Retinal pigment epithelial cell (primary cell): ENCODE results near the gene AHRR.
A peak's percentile ranks its signal among the peaks of the same experiment; 100 is the strongest.

Experiments
- DNase-seq: peaks from one replicate; pipeline ENCODE4 v3.0.0-alpha.2; 2010; ENCODE audit warnings: low read depth
- H3K4me3 ChIP-seq: 2 replicates; pipeline ENCODE4 v1.5.1; 2011; ENCODE audit warnings: mild to moderate bottlenecking, low read length, control low read depth, moderate library complexity
- CTCF ChIP-seq: conservative IDR thresholded peaks from 2 replicates; pipeline ENCODE4 v1.5.1; 2011; ENCODE audit warnings: low read depth, low read length, control low read depth, inconsistent platforms

The AHRR gene

DNA sequence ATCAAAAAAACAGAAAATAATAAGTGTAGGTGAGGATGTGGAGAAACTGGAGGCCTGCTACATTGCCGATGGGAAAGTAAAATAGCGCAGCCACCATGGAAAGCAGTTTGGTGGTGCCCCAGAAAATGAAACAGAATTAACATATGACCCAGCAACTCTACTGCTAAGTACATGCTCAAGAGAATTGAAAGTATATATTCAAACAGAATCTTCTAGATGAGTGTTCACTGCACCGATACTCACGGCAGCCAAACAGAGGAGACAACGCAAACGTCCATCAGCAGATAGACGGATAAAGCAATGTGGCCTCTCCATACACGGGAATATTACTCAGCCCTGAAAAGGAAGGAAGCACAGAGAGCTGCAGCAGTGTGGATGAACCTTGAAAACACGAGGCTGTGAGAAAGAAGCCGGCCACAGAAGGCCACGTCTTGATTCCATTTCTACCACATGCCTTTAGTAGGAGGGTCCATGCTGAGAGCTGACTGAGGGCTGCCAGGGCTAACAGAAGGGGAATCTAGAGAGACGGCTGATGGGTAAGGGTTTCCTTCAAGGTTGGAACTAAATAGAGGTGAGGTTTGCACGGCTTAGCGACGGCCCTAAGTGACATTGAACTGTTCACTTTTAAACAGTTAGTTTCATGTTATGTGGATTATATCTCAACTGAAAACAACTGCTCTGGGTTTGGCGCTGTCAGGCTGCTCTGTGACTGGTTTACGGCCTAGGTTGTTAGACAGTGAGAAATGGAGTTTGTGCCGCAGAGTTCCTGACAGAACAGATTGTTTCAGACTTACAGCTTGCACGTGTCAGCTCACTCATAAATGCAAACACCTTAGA is 29.8 kb downstream of the AHRR start:
- TF ChIP-seq CTCF: no peak
- H3K4me3 ChIP-seq: no peak overlapping the region
- no peak for DNase-seq

DNA sequence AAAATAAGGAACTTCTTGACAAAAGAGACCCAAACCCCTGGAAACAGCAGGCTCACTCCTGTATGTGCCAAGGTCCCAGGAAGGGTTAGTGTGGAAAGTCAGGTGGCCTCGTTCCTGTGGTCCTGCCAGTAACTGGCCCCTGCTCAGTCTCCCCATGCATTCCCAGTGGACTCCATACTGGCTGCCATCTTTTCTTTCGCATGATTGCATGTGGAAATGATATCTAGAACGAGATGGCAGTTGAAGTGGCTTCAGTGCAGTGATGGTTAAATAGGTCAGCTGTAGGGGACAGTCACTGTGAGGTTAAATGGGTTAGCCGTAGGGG is 30.4 kb downstream of the AHRR start:
- no peak for DNase-seq
- TF ChIP-seq CTCF: no peak
- H3K4me3 ChIP-seq: no peak overlapping the region

DNA sequence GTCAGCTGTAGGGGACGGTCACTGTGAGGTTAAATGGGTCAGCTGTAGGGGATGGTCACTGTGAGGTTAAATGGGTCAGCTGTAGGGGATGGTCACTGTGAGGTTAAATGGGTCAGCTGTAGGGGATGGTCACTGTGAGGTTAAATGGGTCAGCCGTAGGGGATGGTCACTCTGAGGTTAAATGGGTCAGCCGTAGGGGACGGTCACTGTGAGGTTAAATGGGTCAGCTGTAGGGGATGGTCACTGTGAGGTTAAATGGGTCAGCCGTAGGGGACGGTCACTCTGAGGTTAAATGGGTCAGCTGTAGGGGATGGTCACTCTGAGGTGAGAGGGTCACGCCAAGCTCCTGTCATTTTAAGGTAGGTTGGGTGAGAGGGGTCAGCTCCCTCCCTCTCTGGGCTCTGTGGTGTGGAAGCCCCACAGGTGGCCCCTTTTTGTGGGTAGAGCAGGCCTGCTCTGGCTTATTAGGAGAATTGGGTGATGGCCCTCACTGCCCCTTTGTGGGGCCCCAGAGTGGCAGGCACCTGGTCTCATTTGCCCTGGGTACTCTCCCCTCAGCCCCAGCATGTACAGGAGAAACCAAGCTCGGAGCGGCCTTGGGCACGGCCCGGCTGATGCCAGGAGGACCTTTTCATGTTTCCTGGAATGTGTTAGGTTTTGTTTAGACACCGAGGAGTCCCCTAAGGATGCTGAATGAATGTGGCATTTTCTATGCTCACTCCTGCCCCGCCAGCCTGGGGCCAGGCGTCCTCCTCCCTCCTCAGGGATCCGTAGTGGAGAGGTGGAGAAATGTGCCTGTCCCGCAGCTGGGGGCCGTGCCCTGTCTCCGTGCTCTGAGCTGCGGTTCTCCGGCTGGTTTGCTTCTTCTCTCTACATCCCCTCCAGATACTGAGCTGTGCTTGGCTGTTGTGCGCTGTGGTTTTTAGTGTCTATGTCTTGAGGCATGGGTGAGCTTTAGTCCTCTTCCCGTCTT is 31.4 kb downstream of the AHRR start:
- DNase-seq: no peak
- no peak overlapping the region for H3K4me3 ChIP-seq
- no peak for TF ChIP-seq CTCF

DNA sequence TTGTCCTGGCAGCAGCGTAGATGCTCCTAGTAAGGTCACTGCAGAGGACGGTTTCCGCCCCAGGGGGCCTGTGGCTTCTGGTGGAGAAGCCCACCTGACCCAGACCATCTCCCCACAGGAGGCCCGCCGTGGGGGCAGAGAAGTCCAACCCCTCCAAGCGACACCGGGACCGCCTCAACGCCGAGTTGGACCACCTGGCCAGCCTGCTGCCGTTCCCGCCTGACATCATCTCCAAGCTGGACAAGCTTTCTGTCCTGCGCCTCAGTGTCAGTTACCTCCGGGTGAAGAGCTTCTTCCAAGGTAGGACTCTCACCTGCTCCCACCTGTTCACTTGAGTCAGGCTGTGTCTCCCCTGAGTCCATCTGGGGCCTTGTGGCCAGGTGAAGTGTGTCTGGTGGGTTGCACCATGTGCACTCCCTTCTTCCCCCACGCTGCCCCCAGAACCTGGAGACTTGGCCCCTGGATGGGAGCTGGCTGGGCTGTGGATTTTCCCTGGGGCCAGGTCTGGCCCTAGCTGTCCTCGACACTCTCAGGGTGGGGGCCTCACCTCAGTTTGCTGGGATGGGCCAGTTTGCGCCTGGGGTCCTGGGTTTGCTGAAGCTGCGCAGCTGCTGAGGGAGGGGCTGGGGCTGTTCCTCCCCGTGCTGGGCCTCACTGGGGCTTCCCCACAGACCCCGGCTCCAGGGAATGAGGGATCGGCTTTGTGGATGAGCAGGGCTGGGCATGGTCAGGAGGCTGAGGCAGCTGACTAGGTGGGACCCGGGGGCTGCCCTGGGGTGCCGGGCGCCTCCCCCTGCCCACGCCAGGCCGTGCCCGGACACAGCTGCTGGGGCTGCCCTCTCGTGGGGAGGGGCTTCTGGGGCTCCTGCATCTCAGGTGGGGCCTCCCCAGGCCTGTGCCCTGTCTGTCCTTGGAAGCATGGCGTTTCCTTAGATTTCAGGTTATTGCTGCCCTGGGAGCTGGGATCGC is 32.4 kb downstream of the AHRR start:
- H3K4me3 ChIP-seq: no peak overlapping the region
- no peak for TF ChIP-seq CTCF
- no peak for DNase-seq

- H3K4me3 ChIP-seq: no peak overlapping the region
- DNase-seq: peak; percentile 20
- no peak for TF ChIP-seq CTCF
These were observed 33.3 kb downstream of the AHRR start for GRCh38 chr5:354581-355378.

- H3K4me3 ChIP-seq: no peak overlapping the region
- no peak for DNase-seq
- TF ChIP-seq CTCF: no peak
These were observed 33.9 kb downstream of the AHRR start for GRCh38 chr5:355379-355935.
